NCI-H1092 treated with DMSO at 0.1 percent for 48 hours (cell line): ENCODE results near the gene SP110.
"Not testable (repeated sequence)": the region's sequence is repeated elsewhere in the genome, so short reads cannot be mapped to it uniquely, and the experiment has no call there.

Experiments used
- DNase-seq: peaks from one replicate; lab custom pipeline; 2025; lab: John Stamatoyannopoulos, UW

SP110 gene

DNA sequence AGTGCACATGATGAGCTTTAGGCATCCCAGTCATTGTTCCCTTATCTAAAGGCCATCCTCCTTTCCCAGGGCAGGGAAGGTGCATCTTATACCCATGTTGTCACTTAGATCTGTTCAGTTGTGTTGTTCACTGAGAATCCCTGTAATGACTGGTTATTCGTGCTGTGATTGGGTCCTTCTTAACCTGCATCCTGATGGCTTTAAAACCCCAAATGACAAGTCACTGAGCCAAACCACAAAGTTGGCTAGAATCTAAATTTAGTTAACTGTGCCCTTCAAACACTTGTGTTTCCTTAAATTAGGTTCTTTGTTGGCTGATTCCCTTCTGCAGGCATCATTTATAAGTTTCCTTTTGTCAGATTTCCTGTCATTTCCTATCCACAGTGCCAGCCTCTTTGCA, 92.6 kb downstream of the SP110 start:
- DNase-seq = no peak

GRCh38 chr2:230124757-230125431, 94.9 kb downstream of the SP110 start:
- no peak for DNase-seq

- DNase-seq = no peak
These were observed 95.5 kb downstream of the SP110 start for GRCh38 chr2:230124235-230124634.

DNA sequence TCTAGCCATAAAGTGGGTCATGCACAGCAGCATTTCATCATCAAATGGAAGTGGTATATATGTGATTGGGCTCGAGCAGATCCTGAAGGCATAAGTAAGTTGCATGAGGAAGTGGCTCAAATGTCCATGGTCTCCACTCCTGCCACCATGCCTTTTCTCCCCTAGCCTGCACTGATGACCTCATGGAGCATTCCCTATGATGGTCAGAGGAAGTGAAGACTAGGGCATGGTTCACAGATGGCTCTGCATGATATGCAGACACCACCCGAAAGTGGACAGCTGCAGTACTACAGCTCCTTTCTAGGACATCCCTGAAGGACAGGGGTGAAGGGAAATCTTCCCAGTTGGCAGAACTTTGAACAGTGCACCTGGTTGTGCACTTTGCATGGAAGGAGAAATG, 99.4 kb downstream of the SP110 start:
- DNase-seq = not testable (repeated sequence)

DNA sequence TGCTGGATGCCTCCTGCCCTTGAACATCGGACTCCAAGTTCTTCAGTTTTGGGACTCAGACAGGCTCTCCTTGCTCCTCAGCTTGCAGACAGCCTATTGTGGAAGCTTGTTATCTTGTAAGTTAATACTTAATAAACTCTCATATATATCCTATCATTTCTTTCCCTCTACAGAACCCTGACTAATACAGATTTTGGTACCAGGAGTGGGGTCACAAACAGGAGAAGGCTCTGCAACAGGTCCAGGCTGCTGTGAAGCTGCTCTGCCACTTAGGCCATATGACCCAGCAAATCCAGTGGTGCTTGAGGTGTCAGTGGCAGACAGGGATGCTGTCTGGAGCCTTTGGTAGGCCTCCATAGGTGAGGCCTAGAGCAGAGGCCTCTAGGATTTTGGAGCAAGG, 100.0 kb downstream of the SP110 start:
- not testable (repeated sequence) for DNase-seq
